ENCODE results near the gene LTB4R2. TPM values are rescaled to one million over a fixed set of nuclear protein-coding genes. Genes with fewer than 3 reads are reported as not detected.

The LTB4R2 gene
- total and polyA plus RNA-seq, 2 of the 8 experiments (the other 6 are each of a cell fraction or from before 2014, with no cell fraction given), result 5.3 to 6.7 TPM

- H3K18ac ChIP-seq (ENCODE audit: extremely low read depth, low read length), result no peak overlapping the region
- H3K4me1 ChIP-seq (replicated peaks in 1 of 4; ENCODE audit: control insufficient read depth in 3 of 4, insufficient read depth in 4 of 4, low read length in 3 of 4), result peaks cover 0 to 7% (median 4%) of the 10 kb centered on the region in 4 experiments; a peak in 5 of 7 replicates
- no peak overlapping the region for H2AFZ ChIP-seq (ENCODE audit: low read length)
- CTCF ChIA-PET (ENCODE audit: partially characterized antibody), result interaction anchor here (0.8 to 9.0 kb wide), 22 partner anchors 12 to 140 kb away, joined by 3 to 163 read pairs (median 8); partner anchors contain the start of genes CIDEB, GMPR2, IPO4 and KHNYN
- H2BK120ac ChIP-seq (replicated peaks; ENCODE audit: low read depth, low read length), result no peak overlapping the region
- WGBS, 2 experiments (ENCODE audit: extremely low coverage in 1 of 2, insufficient coverage in 1 of 2, insufficient read length in 1 of 2, insufficient replicate concordance in 2 of 2, low coverage in 1 of 2, low lambda C conversion rate in 2 of 2, missing lambda C conversion rate in 1 of 2), result 74% methylated on average over 12 of the region's 12 CpGs; no CpG with 5 or more reads in 1 of the 2 experiments
- peaks cover 4% of the 10 kb centered on the region; the same call in 1 of the 2 replicates for H3K23me2 ChIP-seq (ENCODE audit: low read depth, low read length)
- no peak overlapping the region for H2BK12ac ChIP-seq (ENCODE audit: low read depth, low read length)
- H3K79me2 ChIP-seq (ENCODE audit: control insufficient read depth in 1 of 2, insufficient read depth in 2 of 2, low read length in 2 of 2), result peaks cover 4 to 13% of the 10 kb centered on the region in 2 experiments; a peak in 2 of 4 replicates
- POLR2A ChIA-PET (ENCODE audit: partially characterized antibody), result interaction anchor here (0.8 to 6.1 kb wide), 10 partner anchors 11 to 81 kb away, joined by 3 to 50 read pairs (median 8); partner anchors contain the start of genes CIDEB, GMPR2, LTB4R and LTB4R2
- H3K4me2 ChIP-seq (ENCODE audit: insufficient read depth in 1 of 2, low read depth in 2 of 2, low read length in 2 of 2), result 0 out of 4 replicates have a peak overlapping the region, but pooled peaks of 1 of the 2 experiments have one; percentile 18
- peaks cover 5% of the 10 kb centered on the region; the same call in 1 of the 2 replicates for H3K79me1 ChIP-seq (ENCODE audit: low read depth, low read length)
- TF ChIP-seq TEAD4 (IDR thresholded peaks at IDR 0.05; ENCODE audit: low read depth, low read length), result 0 out of 2 replicates have a peak, but pooled peaks have one; percentile 17
- TF ChIP-seq CREB1 (IDR thresholded peaks at IDR 0.05), result 0 out of 2 replicates have a peak, but pooled peaks have one; percentile 27
- 0 out of 2 replicates have a peak, but pooled peaks have one; percentile 11 for TF ChIP-seq CHD2 (IDR thresholded peaks at IDR 0.05; ENCODE audit: low read length)
- TF ChIP-seq CTCF (IDR thresholded peaks at IDR 0.05; ENCODE audit: control extremely low read depth in 1 of 3, insufficient read depth in 1 of 3, low read depth in 1 of 3, low read length in 3 of 3), result peak; percentile 72 to 83 (median 76)
- TF ChIP-seq RAD21 (IDR thresholded peaks at IDR 0.05 in 1 of 2, conservative IDR thresholded peaks at IDR 0.05 in 1 of 2; ENCODE audit: low read depth in 2 of 2, low read length in 2 of 2), result peak; percentile 86 to 87
- TF ChIP-seq JUND (IDR thresholded peaks at IDR 0.05; ENCODE audit: low read length), result no peak
- 0 out of 2 replicates have a peak, but pooled peaks have one; percentile 49 for TF ChIP-seq YY1 (IDR thresholded peaks at IDR 0.05; ENCODE audit: low read depth, low read length)
- TF ChIP-seq TAF7 (optimal IDR thresholded peaks at IDR 0.05; ENCODE audit: borderline replicate concordance, low read depth, low read length), result no peak
- H4K5ac ChIP-seq (ENCODE audit: insufficient read length, low read depth, low read length), result no peak overlapping the region
- H3K9me3 ChIP-seq (ENCODE audit: insufficient read depth in 2 of 2, low read depth in 1 of 2, low read length in 1 of 2), result no peaks in the 10 kb centered on the region
- H4K20me1 ChIP-seq (replicated peaks in 1 of 2; ENCODE audit: control insufficient read depth in 1 of 2, insufficient read depth in 2 of 2, low read length in 2 of 2), result peaks cover 2% of the 10 kb centered on the region in 2 experiments
- H2BK20ac ChIP-seq (ENCODE audit: low read length), result no peak overlapping the region
- H3K27ac ChIP-seq (ENCODE audit: low read depth, low read length), result no peak overlapping the region
- no peak overlapping the region for H4K91ac ChIP-seq (replicated peaks; ENCODE audit: insufficient read length, low read length)
- H3K36me3 ChIP-seq (ENCODE audit: control insufficient read depth in 2 of 4, insufficient read depth in 4 of 4, low read length in 3 of 4), result peaks cover 2 to 14% (median 4%) of the 10 kb centered on the region in 4 experiments; a peak in 5 of 8 replicates
- no peak overlapping the region for H2BK5ac ChIP-seq (ENCODE audit: low read depth, low read length)
- H3K23ac ChIP-seq (ENCODE audit: insufficient read length), result no peak overlapping the region
- H3K27me3 ChIP-seq (replicated peaks in 1 of 4; ENCODE audit: control insufficient read depth in 3 of 4, extremely low read depth in 1 of 4, insufficient read depth in 3 of 4, low read length in 3 of 4), result no peaks in the 10 kb centered on the region
- H2AK5ac ChIP-seq (ENCODE audit: low read depth, low read length), result no peak overlapping the region
- no peak overlapping the region for H3K56ac ChIP-seq (replicated peaks; ENCODE audit: insufficient read length, low read depth, low read length)
- FAIRE-seq (peak; percentile 89), DNase-seq (ENCODE audit: low read depth in 1 of 2, low spot score in 2 of 2) (peak; percentile 57 to 62)
- H3K4ac ChIP-seq (replicated peaks; ENCODE audit: insufficient read length, low read depth, low read length), result no peak overlapping the region
- no peak overlapping the region for H3K14ac ChIP-seq (ENCODE audit: insufficient read length)
- H3K9ac ChIP-seq (replicated peaks in 1 of 4; ENCODE audit: extremely low read depth in 1 of 4, low read depth in 3 of 4, low read length in 3 of 4), result no peak overlapping the region
- no peak overlapping the region for H2BK15ac ChIP-seq (ENCODE audit: low read length)
- H4K8ac ChIP-seq (ENCODE audit: extremely low read depth, insufficient read depth, low read length), result no peak overlapping the region
- H3K4me3 ChIP-seq (ENCODE audit: extremely low read depth in 1 of 4, insufficient read depth in 2 of 4, low read depth in 3 of 4, low read length in 4 of 4), result no peak overlapping the region
These were observed 13.4 kb upstream of the LTB4R2 start for GRCh38 chr14:24296341-24297157.
